LNCaP clone FGC (cell line): ENCODE measurements around the gene ASB16.

Source experiments
- DNase-seq: peaks from one replicate; pipeline ENCODE4 v3.0.0-alpha.2; 2011; ENCODE audit warnings: low read depth
- H3K4me3 ChIP-seq: 2 replicates; pipeline ENCODE4 v1.5.1; 2011; ENCODE audit warnings: mild to moderate bottlenecking, low read depth, low read length, control low read depth
- TF ChIP-seq, protein P1 (sequence below): IDR thresholded peaks from 2 replicates; pipeline ENCODE4 v1.5.1; 2012; ENCODE audit warnings: mild to moderate bottlenecking; ENCODE audit not compliant: control insufficient read depth, insufficient read depth; ENCODE audit errors: extremely low read depth

Gene ASB16

DNA sequence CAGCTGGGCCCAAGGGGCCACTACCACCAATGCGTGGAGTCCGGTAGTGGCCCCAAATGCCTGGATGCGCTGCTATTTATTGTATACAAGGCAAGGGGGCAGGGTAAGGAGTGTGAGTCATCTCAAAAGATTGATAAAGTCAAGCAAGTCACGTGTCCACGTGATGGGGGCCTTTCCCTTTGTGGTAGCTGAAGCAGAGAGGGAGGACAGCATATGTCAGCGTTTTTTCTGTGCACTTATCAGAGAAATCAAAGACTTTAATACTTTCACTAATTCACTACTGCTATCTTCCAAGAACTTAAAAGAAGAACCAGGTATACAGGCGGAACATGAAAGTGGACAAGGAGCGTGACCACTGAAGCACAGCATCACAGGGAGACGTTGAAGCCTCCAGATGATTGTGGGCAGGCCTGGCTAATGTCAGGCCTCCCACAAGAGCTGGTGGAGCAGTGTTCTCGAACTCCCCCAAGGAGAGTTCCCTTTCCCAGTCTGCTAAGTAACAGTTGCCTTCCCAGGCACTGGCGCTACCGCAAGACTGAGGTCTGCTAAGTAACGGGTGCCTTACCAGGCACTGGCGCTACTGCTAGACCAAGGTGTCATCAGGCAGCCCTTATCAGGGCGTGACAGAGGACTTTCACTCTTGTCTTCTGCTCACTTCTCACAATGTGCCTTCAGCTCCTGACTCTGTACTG, 10.8 kb upstream of the ASB16 start:
- no peak overlapping the region for H3K4me3 ChIP-seq
- TF ChIP-seq, protein P1, sequence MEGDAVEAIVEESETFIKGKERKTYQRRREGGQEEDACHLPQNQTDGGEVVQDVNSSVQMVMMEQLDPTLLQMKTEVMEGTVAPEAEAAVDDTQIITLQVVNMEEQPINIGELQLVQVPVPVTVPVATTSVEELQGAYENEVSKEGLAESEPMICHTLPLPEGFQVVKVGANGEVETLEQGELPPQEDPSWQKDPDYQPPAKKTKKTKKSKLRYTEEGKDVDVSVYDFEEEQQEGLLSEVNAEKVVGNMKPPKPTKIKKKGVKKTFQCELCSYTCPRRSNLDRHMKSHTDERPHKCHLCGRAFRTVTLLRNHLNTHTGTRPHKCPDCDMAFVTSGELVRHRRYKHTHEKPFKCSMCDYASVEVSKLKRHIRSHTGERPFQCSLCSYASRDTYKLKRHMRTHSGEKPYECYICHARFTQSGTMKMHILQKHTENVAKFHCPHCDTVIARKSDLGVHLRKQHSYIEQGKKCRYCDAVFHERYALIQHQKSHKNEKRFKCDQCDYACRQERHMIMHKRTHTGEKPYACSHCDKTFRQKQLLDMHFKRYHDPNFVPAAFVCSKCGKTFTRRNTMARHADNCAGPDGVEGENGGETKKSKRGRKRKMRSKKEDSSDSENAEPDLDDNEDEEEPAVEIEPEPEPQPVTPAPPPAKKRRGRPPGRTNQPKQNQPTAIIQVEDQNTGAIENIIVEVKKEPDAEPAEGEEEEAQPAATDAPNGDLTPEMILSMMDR: no peak
- no peak for DNase-seq

DNA sequence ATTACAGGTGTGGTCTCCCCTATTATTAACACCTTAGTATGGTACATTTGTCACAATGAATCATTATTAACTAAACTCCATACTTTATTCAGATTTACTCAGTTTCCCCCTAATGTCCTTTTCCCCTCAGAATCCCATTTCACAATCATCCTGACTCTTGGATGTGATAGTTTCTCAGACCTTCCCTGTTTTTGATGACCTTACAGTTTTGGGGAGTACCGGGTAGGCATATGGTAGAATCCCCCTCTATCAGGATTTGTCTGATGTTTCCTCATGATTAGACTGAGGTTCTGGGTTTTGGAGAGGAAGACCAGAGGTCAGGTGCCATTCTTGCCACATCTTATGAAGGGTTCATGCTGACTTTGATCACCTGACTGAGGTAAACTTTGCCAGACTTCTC, 6.0 kb upstream of the ASB16 start:
- no peak for DNase-seq
- TF ChIP-seq, protein P1: no peak
- H3K4me3 ChIP-seq: no peak overlapping the region

DNA sequence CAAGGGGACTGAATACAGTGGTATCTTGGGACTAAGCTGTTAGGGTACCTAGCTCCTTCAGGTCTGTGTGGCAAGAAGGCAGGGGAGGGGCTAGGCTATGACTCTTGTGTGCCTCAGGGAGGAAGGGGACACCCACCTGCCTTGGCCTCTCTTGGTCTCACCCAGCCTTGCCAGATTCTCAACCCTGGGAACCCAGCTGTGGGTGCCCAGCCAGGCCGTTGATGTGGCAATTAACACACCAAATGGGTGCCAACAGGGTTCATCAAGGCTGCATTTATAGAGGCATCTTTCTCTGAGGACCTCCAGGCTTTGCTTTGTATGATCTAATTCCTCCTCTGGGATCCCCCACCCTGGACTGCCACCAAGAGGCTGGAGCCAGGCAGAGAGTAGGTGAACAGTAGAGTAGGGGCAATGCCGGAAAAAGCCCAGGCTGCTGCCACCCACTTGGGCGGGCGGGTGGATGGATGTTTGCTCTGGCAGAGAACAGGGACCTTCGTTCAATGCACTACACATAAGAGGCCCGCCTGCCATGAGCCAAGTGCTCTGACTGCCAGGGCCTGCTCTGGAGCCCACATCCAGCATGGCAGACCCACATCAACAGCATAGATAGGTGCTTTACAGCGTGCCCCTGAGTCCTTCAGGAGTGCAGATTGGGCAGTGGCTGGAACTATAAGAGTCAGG, 3.2 kb upstream of the ASB16 start:
- DNase-seq: no peak
- no peak overlapping the region for H3K4me3 ChIP-seq
- TF ChIP-seq, protein P1: no peak

DNA sequence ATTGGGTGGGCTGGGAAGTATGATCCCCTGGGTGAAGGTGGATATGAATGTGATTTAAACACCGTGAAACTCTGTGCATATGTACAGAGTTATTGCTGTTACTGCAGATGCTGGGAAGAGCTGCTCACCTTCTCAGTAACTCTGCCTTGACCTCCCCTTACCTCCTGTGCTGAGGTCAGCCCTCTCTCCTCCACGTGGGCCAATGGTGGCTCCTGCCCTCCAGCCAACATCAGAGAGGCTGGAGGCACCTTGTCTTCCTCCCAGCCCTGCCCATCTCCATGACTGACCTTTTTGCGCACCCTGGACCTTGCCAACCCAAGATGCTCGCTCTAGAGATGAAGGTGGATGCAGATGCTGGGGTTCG, 387 bp upstream of the ASB16 start:
- no peak for DNase-seq
- H3K4me3 ChIP-seq: no peak overlapping the region
- TF ChIP-seq, protein P1: no peak

DNA sequence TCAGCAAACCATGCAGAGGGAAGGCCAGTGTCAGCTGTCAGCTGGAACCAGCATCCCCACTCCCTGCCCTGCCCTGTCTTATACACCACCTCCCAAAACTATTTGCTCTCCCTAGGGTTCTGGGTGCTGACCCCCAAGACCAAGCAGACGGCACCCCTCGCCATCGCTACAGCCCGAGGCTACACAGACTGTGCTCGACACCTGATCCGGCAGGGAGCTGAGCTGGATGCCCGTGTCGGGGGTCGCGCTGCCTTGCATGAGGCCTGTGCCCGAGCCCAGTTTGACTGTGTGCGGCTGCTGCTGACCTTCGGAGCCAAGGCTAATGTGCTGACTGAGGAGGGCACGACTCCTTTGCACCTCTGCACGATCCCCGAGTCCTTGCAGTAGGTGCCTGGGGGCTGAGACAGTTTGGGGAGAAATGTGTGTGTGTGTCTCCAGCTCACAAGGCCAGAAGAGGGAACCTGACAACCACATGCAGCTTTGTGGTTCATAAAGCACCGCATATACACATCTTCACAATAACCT, 1.5 kb downstream of the ASB16 start:
- no peak overlapping the region for H3K4me3 ChIP-seq
- DNase-seq: no peak
- TF ChIP-seq, protein P1: no peak

DNA sequence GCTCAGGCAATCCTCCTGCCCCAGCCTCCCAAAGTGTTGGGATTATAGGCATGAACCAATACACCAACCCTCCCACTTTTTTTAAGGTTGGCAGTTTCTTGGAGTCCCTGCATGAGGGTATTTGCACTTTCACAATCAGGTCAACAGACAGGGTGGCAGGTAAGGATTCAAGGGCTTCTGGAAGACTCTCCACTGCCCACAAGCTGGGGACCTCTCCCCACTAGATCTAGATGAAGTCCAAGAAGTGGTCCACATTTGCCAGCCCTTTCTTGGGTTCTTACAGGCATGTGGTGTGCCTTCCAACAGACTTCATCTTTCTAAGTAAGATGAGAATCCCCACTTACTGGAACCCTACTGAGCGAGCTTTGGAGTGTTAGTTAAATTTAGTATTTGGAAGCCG, 3.9 kb downstream of the ASB16 start:
- H3K4me3 ChIP-seq: no peak overlapping the region
- TF ChIP-seq, protein P1: no peak
- no peak for DNase-seq

DNA sequence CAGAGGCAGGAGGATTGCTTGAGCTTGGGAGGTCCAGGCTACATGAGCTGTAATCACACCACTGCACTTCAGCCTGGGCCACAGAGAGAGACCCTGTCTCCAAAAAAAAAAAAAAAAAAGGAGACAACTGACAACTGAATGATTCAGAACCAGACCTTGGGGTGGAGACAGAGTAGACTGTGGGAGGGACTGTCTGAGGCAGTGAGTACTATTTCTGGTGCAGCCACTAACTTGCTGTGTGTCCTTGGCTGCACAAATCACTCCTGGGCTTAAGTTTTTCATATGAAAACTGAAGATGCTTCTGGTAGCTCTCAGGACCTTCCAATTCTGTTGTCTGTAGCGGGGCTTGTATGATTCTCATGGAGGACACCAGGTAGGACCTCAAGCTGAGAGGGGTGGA, 5.8 kb downstream of the ASB16 start:
- H3K4me3 ChIP-seq: no peak overlapping the region
- TF ChIP-seq, protein P1: no peak

More for the DNA sequence above, 5.8 kb downstream of the ASB16 start:
- no peak for DNase-seq
